Cardiac septum (tissue), 1 donor: ENCODE results near the gene LINGO1. TPM values are rescaled to one million over a fixed set of nuclear protein-coding genes. Genes with fewer than 3 reads are reported as not detected.

Experiments
- DNase-seq: peaks from one replicate; pipeline ENCODE4 v3.0.0-alpha.2; 2020; ENCODE audit warnings: low spot score
- intact Hi-C: fragments of 100-400 bp; cut with DNase I; formaldehyde crosslinking; loops from one replicate; pipeline ENCODE4 v1.14.0; 2022
- long read RNA-seq: library from polyadenylated mRNA; unstranded; transcript quantifications from one replicate; pipeline ENCODE4 v2.0.0, GENCODE V29; 2021
- total RNA-seq: library from RNA; stranded (reverse); fragmentation: NEBNext Ultra II Directional; extraction: Animal tissue kit (Norgen Biotek cat#: 25700); gene quantifications from one replicate; pipeline ENCODE4 v1.2.1, GENCODE V29; 2021
- donor health status: DM: no; HTN: no; CAD: no.

LINGO1 gene
- total RNA-seq = 3.0 TPM
- long read RNA-seq, partial matches to known transcripts = 0 of 8 reads
- long read RNA-seq, other reads (novel, unspliced or antisense) = 7 of 8 reads

DNA sequence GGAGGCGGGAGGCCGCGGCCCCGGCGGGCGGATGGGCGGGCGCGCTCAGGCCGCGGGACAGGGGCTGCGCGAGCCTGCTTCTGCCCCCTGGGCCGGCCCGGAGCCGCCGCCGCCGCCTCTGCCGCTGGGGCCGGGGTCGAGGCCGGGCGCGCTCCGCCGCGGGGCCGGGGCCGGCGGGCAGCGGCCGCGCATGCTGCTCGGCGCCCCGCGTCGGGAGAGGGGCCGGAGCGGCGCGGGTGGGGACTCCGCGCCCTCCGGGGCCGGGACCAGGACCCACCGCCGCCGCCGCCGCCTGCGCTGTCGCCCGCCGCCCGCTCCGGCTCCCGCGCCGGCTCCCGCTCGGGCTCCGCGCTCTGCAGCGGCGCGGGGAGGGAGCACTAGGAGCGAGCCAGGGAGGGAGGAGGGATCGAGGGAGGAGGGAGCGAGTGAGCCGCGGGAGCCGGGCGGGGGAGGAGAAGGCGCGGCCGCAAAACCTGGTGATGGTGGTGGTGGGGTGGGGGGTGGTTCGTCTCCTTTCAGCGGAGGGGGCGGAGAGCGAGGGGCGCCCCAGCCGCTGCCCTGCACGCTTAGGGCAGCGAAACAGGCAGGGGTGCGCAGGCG, at the start of gene LINGO1:
Gene LINGO1 (minus strand): TSS at position 379 of the 600 bp plus-strand sequence. CDS start 597 bp downstream, outside the sequence.
- intact Hi-C loops = loop anchor here (5.0 kb wide), 2 partner anchors 450 to 515 kb away; no protein-coding TSS in a partner anchor
- no peak for DNase-seq

DNA sequence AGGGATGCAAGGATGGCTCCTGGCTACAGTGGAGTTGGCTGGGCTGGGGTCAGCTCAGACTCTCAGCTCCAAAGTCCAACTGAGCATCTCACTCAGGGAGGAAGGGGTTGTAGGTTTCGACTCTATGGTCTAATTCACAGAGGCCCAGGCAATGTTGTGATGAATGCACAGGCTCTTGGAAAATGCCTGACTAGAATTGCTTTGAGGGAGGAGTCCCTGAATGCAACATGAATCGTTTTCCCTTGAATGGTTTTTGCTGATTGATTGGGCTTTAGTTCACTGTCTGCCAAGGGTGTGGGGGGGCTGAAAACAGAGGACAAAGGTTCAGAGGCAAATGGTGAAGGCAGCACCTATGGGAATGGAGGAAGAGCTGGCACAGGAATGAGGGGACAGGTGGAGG, 48.6 kb upstream of the LINGO1 start:
- DNase-seq = no peak
- intact Hi-C loops = no loop called here

GRCh38 chr15:77676569-77677375, 44.1 kb upstream of the LINGO1 start:
- intact Hi-C loops = no loop called here
- DNase-seq = no peak

DNA sequence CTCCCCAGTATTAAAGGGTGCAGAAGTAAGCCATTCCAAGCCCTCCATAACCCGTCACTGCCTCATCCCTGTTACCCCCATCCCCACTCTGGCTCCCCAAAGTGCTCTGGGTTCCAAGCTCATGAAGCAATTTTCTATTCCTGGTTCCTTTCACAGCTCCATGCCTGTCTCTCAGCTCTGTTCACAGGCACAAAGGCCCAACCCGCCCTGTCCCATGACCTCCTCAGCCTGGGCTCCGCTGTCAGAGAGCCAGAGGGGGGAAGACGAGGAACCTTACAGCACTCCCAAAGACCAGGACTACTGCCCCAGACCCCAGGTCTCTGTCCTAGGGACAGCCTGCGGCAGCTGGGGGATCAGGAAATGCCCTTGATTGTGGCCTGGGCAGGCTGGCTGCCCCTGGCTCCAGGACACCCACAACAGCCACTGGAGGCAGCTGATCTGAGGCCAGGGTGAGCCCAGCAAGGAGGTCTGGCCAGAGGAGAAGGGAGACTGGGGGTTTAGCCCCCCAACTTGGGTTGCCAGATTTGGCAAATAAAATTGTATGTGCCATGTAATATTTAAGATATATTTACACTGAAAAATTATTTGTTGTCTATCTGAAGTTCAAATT, 43.2 kb upstream of the LINGO1 start:
- intact Hi-C loops = no loop called here
- no peak for DNase-seq

DNA sequence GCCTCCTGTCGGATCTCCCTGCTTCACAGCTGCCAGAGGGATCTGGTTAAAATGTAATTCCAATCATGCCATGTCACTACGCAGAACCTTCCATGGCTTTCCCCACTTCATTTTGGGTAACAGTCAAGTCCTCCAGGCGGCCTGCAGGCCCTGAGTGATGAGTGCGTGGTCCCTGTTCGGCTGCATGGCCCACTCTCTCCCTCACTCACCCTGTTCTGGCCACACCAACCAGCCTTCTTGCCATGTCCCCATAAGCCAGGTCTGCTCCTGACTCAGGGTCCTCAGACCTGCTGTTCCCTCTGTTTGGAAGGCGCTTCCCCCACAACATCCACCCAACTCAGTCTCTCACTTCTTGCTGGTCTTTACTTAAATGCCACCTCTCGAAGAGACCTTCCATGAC, 41.6 kb upstream of the LINGO1 start:
- no peak for DNase-seq
- intact Hi-C loops = no loop called here

DNA sequence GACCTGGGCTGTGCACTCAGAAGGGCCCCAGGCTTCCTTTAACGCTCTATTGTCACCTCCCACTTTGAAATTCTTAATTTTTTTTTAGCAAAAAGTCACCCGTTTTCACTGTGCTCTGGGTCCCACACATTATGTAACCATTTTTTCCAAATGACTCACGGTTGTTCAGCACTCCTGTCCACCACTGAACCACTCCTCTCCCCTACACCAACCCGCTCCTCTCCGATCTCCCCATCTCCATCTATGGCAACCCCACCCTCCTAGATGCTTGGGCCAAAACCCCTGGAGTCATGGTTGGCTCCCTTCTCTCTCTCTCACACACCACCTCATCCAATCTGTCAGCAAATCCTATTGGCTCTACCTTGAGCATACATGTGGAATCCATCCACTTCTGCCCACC, 41.2 kb upstream of the LINGO1 start:
- DNase-seq = no peak
- intact Hi-C loops = no loop called here

- no peak for DNase-seq
- intact Hi-C loops = no loop called here
Measured at GRCh38 chr15:77672135-77672534, 39.4 kb upstream of the LINGO1 start.

DNA sequence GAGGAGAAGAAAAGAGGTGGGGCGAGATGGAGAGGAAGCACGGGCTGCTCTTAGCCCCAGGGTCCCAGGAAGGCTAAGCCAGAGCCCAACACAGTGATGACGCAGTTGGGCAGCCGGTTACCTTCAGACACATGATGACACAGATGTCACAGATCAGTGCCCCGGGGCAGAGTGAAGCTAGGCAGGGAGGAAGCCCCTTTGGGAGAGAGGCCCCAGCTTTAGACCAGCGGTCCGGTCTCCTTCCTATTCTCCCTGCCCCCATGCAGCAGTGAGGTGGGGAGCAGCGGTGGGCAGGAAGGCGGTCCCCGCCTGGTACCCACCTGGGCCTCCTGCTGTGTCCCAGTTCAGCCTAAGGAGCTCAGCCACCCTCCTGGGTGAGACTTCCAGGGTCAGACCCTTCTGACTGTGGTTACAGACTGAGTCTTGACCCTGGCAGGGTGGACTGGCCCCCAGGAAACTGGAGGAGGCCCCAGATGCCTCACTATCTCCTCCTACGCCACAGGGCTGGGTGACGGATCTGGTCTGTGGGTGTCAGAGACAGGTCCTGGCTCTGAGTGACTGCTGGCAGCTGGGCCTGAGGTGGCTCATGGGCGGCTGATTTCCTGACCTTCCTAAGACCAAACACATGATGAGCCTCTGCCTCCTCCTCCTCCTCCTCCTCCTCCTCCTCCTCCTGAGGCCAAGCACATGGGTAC, 38.8 kb upstream of the LINGO1 start:
- intact Hi-C loops = no loop called here
- DNase-seq = no peak

DNA sequence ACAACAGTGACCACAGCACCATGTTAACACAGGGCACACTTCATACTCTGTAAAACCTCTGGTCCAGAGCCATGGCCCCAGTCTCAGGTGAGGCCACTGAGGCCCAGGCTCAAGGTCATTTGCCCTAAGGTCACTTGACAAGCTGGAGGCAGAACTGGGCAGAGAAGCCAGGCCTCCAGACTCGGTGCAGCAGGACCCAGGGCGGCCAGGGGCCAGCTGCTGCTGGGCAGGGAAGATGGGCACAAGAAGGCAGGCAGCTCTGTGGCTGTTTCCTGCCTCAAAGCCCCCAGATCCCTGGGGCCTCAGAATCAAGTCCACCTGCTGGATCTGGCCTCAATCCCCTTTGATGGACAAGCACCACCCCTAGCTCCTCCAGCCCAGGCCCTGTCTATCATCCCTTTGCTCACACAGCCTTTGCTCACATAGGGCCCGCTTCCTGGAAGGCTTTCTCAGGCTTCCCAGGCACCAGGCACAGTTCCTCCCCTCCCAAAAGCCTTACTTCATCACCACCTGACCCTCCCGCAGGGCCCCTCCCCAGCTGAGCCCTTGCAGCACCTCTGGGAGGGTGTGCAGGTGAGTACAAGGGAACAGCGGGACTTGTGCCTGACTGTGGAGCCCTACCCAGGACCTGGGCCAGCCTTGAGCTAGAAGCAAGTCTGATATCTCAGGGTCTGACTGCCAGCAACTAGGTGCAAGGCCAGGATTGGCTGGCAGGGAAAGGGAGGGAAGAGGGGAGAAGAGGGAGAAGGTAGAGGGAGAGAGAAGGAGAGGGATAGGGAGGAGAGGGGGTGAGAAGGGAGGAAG, 38.0 kb upstream of the LINGO1 start:
- intact Hi-C loops = no loop called here
- DNase-seq = no peak

- no peak for DNase-seq
- intact Hi-C loops = no loop called here
Measured at GRCh38 chr15:77669896-77670295, 37.2 kb upstream of the LINGO1 start.

DNA sequence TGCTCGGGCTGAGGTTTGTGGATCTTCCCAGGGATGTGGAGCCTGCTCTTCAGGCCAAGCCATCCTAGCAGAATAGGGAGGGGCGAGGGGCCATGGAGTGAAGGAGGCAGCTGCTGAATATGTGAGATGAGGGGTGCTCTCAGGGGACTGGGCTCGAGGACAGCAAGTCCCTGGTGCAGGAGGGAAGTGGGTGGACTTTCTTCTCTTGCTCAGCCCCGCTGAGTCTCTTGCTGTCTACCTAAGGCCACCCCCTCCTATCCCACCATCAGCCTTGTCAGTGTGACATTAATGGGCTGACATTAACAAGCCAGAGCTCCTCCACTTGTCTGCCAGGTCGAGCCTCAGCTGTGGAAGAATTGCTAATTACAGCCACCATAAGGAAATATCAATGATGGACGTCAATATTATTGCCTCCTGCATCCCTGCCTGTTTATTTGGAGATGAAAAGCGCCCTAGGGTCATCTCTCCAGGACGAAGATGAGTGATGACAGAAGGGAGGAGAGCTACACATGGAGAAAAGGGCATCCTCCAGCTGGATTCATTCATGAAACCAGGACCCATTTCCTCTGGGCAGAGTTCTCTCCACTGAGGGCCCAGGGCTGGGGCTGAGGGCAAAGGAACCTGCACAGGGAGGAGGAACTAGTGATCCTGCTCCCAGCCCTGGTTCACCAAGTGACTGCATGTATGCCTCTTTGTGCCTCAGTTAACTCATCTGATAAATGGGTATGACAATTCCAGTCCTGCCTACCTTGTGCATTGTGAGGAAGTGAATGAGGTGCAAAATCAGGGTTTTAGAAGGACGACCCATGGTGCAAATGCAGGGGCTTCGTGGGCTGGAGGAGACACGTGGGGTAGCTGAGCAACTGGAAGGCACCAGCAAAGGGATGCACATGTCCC, 34.9 kb upstream of the LINGO1 start:
- no peak for DNase-seq
- intact Hi-C loops = no loop called here

- intact Hi-C loops = no loop called here
- no peak for DNase-seq
Measured at GRCh38 chr15:77666296-77666660, 33.6 kb upstream of the LINGO1 start.

DNA sequence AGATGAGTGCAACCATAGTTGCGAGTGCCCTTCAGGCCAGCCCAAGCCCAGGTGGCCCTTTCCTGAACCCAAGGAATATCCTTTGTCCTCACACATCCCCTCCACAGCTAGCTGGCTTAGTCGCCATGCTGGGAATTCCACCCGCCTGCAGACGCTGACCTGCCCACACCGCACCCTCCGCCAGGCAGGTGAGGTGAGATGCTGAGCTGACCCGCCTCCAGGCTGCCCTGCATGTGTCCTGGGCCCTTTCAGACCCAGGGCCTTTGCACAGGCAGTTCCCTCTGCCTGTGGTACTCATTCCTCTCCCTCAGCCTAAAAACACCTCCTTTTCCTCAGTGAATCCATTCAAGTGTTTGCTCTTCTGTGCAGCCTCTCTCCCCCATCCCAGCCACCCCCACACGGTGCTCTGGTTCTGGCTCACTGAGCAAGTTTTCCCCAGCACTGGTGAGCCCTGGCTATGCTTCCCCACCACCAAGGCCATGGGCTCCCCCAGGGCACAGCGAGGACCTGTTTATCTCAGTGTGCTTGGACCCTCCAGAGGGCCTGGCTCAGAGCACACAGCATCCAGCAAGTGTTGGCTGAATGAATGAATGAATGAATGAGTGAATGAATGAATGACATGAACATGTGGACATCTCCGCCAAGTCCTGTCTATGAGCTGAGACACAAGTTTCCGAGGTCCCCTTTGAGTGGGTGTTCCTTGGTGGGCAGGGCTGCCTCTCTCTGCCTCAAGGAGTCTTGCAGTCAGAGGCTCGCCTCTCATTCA, 33.0 kb upstream of the LINGO1 start:
- intact Hi-C loops = no loop called here
- no peak for DNase-seq

DNA sequence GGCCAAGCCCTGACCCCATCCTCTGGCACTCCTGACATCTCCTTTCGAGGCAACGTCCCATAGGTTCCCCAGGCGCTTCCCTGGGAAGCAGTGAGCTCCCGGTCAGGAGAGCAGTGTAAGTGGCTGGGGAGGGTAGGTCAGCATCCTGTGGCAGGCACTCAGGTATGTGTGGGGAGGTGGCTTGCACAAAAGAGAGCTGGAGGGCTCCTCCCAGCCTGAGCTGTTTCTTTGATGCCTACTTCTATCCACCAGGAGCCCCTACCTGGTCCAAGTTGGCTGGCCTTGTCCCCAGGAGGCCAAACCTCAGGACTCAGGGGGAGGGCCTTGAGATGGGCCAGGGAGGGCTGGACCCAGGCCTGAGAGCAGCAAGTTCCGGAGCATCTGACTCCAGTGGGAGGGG, 31.7 kb upstream of the LINGO1 start:
- intact Hi-C loops = no loop called here
- DNase-seq = no peak

GRCh38 chr15:77663256-77663655, 30.5 kb upstream of the LINGO1 start:
- no peak for DNase-seq
- intact Hi-C loops = no loop called here

DNA sequence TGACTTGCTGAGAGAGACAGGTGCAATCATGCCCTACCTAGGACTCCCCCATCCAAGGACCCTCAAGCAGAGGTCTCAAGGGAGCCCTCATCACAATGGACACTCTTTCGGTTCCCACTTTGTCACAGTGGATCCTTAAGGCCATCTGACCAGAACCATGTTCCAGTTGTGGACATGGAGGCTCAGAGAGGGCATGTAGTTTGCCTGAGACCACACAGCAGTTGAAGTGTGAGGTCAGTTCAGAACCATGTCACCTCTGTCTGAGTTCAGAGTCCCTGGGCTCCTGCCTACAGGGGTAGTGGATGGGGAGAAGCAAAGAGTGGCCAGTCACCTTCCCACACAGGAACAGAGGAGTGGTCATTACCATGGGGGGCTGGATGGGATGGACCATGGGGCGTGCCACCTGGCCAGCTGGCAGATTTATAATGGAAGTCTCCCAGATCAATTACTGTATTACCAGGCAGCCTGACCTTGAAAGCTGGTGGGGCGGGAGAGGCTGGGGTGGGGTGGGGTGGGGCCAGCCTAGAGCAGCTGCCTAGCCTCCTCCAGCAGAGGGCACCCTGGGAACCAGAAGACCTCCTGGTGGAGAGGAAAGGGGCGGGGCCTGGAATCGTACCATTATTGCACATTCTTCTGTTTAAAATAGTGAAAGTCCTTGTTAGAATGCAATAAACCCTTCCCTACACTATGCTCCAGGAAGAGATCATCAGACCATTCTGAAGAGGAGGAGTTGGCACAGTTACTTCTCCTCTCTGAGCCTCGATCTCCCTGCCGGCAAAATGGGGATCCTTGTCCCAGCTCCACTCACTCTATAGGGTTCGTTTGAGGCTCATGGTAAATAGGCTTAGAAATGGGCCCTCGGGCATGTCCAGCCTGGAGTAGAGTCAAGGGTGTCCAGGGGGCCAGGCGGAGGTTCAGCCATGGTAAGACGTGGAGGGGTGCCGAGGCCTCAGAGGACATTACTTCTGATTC, 26.9 kb upstream of the LINGO1 start:
- intact Hi-C loops = no loop called here
- DNase-seq = no peak

DNA sequence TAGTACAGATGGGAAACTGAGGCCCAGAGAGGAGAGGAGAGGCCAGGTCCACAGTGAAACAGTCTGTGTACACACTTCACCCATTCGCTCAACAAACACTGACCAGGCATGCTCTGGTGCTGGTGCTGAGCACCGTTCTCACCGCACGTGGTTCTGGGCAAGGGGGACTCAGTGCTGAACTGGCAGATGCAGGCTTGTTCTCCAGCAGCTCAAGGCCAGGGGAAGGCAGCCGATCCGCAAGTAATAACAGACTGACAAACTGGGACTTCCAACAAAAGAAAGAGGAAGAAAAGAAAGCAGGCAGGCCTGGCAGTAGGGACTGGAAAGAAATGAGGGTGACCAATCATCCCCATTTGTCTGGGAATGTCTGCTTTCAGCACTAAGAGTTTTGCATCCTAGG, 25.6 kb upstream of the LINGO1 start:
- intact Hi-C loops = no loop called here
- no peak for DNase-seq
